GM21528 (cell line): ENCODE data around the gene KCTD8.

Source experiments
- ATAC-seq: cut with Tn5 transposase; IDR thresholded peaks from one replicate; pipeline ENCODE4 v1.9.1; 2021; ENCODE audit warnings: mild to moderate bottlenecking, moderate library complexity; ENCODE audit not compliant: unreplicated experiment, low FRiP score

Gene KCTD8

GRCh38 chr4:44448521-44449461, at the start of gene KCTD8:
Gene KCTD8, minus strand, starts transcription at chr4:44448809.
- peak; percentile 98 for ATAC-seq

DNA sequence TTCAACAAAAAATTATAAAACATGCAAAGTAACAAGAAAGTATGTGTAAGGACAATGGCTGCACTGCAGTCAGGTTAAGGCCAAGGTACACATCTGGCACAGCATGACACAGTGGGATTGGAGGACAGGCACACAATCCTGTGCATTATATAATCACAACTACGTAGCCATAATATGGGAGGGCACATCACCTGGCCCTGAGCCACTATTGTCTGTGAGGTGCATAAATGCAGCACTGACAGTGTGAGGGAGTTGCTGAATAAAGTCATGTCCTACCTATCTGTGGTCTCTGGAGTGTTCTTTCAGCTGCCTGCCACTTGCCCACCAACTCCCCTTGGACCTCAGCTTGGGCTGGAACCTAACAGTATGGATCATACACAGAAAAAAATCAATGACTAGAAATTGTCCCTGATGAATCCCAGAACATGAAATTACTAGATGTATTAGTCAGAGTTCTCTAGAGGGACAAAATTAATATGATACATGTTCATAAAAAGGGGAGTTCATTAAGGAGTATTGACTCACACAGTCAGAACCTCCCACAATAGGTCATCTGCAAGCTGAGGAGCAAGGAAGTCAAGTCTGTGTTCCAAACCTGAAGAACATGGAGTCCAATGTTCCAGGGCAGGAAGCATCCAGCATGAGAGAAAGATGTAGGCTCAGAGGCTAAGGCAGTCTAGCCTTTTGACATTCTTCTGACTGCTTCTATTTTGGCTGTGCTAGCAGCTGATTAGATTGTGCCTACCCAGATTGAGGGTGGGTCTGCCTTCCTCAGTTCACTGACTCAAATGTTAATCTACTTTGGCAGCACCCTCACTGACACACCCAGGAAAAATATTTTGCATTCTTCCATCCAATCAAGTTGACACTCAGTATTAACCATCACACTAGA, 46.4 kb upstream of the KCTD8 start:
- ATAC-seq: no peak

- no peak for ATAC-seq
Measured at GRCh38 chr4:44493924-44494323, 45.3 kb upstream of the KCTD8 start.

DNA sequence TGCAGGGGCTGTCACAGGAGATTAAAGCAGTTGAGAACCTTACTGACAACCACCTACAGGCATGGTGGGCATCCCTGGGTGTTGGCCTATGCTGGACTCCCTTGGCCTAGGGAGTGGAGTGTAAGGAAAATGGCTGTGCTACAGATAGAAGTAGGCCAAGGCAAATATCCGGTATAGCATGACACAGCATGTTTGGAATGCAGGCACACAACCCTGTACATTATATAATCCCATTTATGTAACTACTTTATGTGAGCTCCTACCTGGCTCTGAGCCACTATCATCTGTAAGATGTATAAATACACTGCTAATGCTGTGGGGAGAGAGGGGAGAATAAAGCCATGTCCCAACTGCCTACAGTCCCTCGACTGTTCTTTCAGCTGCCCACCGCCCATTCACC, 38.7 kb upstream of the KCTD8 start:
- no peak for ATAC-seq

DNA sequence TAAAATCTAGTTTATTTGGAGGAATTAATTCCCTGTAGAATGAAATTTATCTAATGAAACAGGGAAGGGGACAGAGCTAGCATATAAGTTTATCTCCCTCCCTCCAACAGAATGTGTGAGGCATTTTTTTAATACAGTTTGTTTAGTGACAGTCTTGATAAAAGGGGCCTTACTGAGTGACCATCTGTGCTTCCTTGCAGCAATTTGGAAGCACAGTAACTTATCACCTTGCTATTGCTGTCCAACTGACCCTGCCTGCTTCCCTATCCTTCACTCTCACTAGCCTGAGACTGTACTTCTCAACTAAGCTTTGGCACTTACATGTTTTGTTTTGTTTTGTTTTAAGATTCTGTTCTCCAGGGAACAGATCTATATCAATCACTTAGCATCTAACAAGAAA, 31.1 kb upstream of the KCTD8 start:
- no peak for ATAC-seq

DNA sequence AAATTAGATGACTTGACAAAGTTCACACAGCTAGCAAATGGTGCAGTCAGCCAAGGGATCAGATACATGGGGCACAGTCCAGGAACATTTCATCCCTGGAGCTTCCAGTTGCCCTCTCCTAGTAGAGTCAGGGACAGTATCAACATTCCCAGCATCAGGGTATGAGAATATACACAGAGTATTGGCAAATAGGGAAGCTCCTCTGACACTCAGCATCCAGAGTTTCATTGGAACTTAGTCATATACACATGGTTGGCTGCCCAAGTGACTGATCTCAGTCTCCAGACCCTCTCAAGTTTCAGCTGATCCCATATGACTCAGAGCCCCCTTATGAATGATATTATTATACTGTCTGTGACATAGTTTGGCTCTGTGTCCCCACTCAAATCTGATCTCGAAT, 13.7 kb upstream of the KCTD8 start:
- ATAC-seq: no peak

DNA sequence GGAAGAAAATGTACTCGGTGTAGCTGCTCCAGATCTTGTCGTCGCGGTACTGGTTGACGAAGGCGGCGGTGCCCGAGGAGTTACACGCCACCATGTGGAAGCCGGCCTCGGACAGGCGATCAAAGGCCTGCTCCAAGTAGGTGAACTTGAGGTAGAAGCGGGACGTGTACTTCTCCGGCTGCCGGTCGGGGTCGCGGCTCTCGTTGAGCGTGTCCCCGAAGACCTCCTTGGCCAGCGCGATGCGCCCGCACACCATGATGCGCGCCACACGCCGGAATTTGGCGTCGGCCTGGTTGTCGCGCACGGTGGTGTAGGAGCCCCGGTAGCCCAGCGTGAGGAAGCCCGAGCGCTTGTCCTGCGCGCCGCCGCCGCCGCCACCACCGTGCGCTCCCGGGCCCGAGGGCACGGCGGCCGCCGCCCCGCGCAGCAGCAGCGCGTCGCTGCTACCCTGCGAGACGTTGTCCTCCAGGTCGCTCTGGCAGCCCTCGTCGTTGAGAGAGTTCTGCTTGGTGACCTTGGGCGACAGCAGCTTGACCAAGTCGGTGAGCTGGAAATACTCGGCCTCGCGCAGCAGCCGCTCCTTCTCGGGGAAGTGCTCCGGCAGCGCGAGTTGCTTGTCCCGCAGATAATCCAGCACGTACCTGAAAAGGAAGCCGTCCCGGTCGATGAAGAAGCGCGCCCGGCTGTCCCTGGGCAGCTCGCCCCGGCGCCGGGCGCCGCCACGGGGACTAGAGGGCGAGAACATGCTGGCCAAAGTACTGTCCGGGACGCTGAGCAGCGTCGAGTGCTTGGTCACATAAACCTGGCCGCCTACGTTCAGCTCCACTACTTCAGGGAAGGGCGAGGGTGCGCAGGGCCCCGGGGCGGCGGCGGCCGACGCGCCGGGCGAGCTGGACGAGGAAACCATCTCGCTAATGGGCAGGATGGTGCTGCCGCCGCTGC, 775 bp downstream of the KCTD8 start:
- ATAC-seq: peak; percentile 1

- ATAC-seq: no peak
Measured at GRCh38 chr4:44446801-44447562, 1.6 kb downstream of the KCTD8 start.

DNA sequence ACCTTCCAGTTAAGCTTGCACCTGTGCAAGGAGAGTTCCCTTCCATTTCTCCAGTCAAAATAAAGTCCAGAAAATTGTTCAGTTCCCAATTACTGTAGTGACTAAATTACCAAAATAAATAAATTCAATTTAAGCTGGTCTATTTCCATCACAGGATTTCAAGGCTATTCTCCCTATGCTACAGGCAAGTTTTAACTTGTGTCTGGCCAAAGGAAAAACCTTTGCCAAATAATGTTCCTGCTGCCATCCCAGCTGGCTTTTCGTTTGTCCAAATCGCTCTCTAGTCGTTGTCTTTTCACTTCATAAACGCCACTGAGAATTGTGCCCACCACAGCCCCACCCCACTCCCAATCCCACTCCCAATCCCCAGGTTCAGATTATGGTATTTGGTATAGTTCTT, 2.4 kb downstream of the KCTD8 start:
- ATAC-seq: no peak

DNA sequence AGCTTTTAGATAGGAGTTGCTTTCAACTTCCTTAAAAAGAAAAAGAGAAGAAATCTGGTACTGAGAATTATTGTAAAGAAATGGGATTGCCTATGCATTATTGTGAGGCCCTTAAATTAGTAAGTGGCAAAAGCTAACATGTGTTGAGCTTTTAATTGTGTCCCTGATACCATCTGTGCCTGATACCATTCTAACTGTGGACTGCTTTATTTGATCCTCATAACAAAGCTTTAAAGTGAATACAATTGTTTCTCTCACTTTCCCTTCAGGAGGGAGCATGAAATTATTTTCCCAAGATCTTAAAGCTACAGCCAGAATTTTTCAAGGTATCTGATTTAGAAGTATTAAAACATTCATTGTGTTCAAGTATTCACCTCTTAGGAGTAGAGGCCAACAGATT, 9.9 kb downstream of the KCTD8 start:
- no peak for ATAC-seq

GRCh38 chr4:44434247-44434646, 14.4 kb downstream of the KCTD8 start:
- ATAC-seq: no peak

DNA sequence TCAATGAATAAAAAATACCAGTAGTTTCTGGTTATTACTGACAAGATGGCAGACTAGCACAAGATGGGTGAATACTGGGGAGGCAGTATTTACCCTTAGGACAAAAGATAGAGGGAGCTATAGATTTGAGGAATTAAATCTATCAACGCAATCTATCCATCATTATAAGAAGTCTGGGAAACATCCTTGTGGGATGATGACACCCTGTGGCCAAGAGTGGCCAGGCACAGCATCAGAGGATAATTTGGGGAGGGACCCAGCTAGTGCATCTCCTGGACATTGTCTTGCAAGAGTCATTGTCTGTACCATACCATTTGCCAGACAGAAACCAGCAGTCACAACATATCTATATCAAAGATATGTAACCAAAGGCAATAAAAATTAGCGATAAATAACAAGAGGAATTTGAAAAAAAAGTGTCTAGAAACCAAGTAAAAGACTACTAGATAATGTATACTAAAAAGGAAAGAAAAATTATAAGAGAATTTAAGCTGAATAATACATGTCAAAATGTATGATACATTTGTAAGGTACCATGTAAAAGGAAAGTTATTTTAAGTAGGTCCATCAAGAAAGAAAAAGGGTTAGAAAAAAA, 22.9 kb downstream of the KCTD8 start:
- ATAC-seq: no peak

DNA sequence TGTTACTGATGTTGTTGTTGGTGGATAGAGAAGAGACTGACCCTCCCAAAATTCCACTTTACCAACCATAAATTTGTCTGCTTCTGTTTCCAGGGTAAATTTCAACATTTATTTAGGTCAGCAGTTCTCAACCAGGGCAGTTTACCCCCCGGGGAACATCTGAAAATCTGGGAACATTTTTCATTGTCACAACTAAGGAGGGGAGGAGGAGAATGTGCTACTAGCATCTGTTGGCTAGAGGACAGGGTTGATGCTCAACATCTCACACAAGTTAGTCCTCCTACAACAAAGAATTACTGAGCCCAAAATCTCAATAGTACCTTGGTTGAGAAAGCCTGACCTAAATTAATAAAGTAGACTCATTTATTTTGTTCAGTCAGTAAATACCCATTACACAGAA, 25.7 kb downstream of the KCTD8 start:
- ATAC-seq: no peak

GRCh38 chr4:44421330-44422065, 27.1 kb downstream of the KCTD8 start:
- no peak for ATAC-seq

DNA sequence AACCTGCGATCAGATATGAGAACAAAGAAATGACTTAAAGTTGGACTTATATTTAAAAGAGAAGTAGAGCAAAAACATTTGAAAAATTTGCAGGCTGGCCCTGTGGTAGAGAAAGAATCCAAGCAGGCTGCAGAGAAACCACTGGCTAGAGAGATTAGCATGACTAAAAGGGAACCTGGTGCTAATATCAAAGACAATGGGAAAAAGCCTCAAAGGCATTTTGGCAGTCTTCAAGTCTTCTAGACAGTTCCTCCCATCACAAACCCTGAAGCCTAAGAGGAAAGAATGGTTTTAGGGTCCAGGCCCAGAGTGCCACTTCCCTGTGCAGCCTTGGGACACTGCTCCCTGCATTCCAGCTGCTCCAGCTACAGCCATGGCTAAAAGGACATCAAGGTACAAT, 33.4 kb downstream of the KCTD8 start:
- ATAC-seq: no peak

- no peak for ATAC-seq
Measured at GRCh38 chr4:44368413-44369167, 80.0 kb downstream of the KCTD8 start.

DNA sequence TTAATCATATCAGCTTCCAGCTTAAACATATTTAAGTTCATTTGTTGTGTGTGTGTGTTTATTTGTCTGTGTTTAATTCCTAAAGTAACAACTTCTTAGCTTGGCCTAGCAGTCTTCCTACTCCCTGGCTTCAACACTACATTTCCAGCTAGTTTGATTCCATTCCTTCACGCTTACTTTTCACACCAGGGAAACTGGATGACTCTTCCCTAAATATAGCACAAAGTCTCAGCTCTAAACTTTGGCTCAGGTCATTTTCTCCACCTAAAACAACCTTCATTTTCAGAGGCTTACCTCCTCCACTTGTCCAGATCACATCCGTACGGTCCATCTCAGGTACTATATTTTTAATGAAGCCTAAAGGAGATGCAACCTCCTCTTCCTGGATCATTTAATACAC, 94.4 kb downstream of the KCTD8 start:
- no peak for ATAC-seq

DNA sequence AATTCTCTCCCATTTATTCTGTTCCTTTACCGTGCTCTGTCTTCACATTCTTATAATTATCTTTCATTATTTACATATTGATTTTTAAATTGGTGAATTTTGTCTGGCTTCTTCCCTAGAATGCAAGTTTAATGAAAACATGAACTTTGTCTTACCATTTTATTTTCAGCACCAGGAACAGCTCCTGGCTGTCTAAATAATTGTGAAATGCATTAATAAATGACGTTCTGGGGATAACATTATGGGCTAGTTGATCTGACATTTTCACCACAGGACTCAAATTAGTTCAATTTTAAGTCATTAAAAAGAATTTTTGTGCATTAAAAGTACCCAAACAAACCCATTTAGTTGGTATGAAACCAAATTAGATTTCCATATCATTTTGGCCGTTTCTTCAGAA, 97.5 kb downstream of the KCTD8 start:
- ATAC-seq: no peak
